ENCODE results near the gene CD300LF.

CD300LF gene

DNA sequence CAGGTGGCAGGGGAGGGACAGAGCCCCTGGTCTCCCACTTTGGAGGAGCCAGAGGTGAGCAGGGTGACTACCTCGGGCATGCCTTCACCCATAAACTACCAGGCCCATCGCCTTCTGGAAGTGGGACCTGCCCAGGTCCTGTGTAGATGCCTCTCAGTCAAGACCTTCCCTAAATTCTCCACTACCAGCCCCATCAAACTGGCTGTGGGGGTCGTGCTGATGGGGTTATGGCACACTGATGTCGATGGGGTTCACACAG, 18.6 kb upstream of the CD300LF start:
- H3K36me3 Mint-ChIP-seq (ENCODE audit: low read depth), result no peaks in the 10 kb centered on the region
- H3K27ac Mint-ChIP-seq, result no peak overlapping the region
- no peak overlapping the region for H3K4me3 Mint-ChIP-seq
- TF ChIP-seq, protein P1, sequence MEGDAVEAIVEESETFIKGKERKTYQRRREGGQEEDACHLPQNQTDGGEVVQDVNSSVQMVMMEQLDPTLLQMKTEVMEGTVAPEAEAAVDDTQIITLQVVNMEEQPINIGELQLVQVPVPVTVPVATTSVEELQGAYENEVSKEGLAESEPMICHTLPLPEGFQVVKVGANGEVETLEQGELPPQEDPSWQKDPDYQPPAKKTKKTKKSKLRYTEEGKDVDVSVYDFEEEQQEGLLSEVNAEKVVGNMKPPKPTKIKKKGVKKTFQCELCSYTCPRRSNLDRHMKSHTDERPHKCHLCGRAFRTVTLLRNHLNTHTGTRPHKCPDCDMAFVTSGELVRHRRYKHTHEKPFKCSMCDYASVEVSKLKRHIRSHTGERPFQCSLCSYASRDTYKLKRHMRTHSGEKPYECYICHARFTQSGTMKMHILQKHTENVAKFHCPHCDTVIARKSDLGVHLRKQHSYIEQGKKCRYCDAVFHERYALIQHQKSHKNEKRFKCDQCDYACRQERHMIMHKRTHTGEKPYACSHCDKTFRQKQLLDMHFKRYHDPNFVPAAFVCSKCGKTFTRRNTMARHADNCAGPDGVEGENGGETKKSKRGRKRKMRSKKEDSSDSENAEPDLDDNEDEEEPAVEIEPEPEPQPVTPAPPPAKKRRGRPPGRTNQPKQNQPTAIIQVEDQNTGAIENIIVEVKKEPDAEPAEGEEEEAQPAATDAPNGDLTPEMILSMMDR (IDR thresholded peaks at IDR 0.05; ENCODE audit: unreplicated experiment in 3 of 3), result no peak
- no peaks in the 10 kb centered on the region for H3K9me3 Mint-ChIP-seq
- H3K27me3 Mint-ChIP-seq (ENCODE audit: low read depth), result no peaks in the 10 kb centered on the region
- peaks cover 2% of the 10 kb centered on the region for H3K4me1 Mint-ChIP-seq

DNA sequence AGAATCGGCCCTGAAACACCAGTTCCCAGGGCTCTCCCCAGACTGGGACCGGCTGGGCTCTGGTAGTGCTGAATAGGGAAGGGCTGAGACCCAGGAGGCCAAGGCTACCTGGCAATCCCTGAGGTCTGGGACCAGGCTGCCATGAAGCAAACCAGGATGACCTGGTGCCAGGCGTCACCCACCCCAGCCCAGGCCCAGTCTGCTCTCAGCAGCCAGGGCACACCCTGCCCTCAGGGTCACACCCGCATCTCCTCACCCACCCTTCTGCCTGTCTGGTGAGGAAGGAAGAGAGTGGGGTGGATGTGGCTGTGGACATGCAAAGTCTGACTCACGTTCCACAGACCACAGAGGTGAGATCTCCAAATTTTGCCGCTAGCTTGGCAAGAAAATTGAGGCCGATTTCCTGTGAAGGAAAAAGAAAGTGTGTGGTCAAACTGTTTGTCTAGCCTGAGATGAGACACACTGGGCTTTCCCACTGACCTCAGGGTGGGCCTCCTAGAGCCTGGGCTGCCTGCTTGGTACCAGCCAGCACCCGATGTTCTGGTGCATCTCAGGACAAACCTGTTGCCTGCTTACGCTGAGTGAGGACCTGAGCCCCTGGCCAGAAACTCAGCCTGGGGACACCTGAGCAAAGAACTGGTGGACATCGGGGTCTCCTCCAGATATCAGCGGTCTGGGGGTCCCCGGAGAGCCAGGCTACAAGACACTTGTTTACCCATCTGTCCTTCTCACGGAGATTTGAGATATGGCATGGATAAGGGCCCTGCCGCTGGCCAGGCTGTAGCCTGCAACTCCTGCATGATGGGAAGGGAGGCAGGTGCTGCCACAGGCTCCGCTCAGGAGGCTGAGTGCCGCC, 18.0 kb upstream of the CD300LF start:
- no peaks in the 10 kb centered on the region for H3K4me1 Mint-ChIP-seq
- no peak overlapping the region for H3K27ac Mint-ChIP-seq
- no peaks in the 10 kb centered on the region for H3K36me3 Mint-ChIP-seq (ENCODE audit: low read depth)
- no peaks in the 10 kb centered on the region for H3K9me3 Mint-ChIP-seq
- TF ChIP-seq, protein P1 (IDR thresholded peaks at IDR 0.05; ENCODE audit: unreplicated experiment in 3 of 3), result no peak
- H3K4me3 Mint-ChIP-seq, result no peak overlapping the region
- no peaks in the 10 kb centered on the region for H3K27me3 Mint-ChIP-seq (ENCODE audit: low read depth)

DNA sequence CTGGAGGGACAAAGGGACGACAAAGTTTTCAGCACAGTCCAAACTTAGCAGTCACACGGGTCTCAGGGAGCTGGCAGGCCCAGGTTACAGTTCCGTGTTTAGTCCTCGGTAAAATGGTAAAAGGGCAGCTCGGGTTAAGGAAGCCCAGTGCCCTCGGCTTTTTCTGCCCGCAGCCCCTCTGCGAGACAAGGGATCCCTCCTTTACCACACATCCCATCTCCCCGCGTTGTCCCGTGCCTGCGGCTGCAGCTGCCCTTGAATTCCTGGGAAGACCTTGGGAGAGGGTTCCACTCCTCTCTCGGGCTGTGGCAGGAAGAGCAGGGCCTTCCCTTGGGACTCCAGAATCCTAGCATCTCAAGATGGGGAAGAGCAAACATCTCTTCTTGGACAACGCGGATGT, 17.1 kb upstream of the CD300LF start:
- Mint-ChIP-seq H3K27ac (no peak overlapping the region), H3K27me3 (ENCODE audit: low read depth) (no peaks in the 10 kb centered on the region), H3K4me3 (no peak overlapping the region), H3K9me3 (no peaks in the 10 kb centered on the region), H3K36me3 (ENCODE audit: low read depth) (no peaks in the 10 kb centered on the region), H3K4me1 (no peaks in the 10 kb centered on the region)
- TF ChIP-seq, protein P1 (IDR thresholded peaks at IDR 0.05; ENCODE audit: unreplicated experiment in 3 of 3), result no peak

DNA sequence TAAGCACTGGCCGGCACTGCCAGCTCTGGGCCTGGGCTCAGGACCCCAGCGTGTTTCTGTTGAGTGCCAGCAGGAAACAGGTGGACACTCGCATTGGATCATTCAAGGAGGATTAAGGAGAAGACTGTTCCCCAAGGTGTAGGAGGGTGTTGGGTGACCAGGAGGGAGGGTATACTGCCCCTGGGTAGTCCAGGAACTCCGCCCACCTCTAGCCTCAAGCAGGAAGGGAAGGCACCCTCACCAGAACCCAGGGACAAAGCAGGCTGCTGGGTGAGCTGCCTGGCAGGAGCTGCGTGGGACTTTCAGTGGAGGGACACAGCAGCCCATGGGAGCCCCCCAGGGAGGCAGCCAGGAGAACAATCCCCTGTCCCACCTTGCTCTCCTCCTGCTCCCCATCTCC, 16.6 kb upstream of the CD300LF start:
- TF ChIP-seq, protein P1 (IDR thresholded peaks at IDR 0.05; ENCODE audit: unreplicated experiment in 3 of 3), result no peak
- Mint-ChIP-seq H3K27ac (no peak overlapping the region), H3K9me3 (no peaks in the 10 kb centered on the region), H3K4me1 (no peaks in the 10 kb centered on the region), H3K36me3 (ENCODE audit: low read depth) (no peaks in the 10 kb centered on the region), H3K27me3 (ENCODE audit: low read depth) (peaks cover 4% of the 10 kb centered on the region), H3K4me3 (no peak overlapping the region)

DNA sequence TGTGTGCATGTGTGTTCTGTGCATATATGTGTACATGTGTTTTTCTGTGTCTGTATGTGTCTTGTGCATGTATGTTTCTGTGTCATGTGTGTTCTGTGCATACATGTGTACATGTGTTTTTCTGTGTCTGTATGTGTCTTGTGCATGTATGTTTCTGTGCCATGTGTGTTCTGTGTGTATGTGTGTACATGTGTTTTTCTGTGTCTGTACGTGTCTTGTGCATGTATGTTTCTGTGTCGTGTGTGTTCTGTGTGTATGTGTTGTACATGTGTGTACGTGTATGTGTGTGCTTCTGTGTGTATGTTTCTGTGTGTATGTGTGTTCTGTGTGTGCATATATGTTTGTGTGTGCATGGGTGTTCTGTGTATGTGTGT, 16.0 kb upstream of the CD300LF start:
- no peaks in the 10 kb centered on the region for H3K36me3 Mint-ChIP-seq (ENCODE audit: low read depth)
- no peak overlapping the region for H3K27ac Mint-ChIP-seq
- H3K4me1 Mint-ChIP-seq, result no peaks in the 10 kb centered on the region
- H3K27me3 Mint-ChIP-seq (ENCODE audit: low read depth), result peaks cover 9% of the 10 kb centered on the region
- H3K4me3 Mint-ChIP-seq, result no peak overlapping the region
- H3K9me3 Mint-ChIP-seq, result no peaks in the 10 kb centered on the region
- TF ChIP-seq, protein P1 (IDR thresholded peaks at IDR 0.05; ENCODE audit: unreplicated experiment in 3 of 3), result no peak

DNA sequence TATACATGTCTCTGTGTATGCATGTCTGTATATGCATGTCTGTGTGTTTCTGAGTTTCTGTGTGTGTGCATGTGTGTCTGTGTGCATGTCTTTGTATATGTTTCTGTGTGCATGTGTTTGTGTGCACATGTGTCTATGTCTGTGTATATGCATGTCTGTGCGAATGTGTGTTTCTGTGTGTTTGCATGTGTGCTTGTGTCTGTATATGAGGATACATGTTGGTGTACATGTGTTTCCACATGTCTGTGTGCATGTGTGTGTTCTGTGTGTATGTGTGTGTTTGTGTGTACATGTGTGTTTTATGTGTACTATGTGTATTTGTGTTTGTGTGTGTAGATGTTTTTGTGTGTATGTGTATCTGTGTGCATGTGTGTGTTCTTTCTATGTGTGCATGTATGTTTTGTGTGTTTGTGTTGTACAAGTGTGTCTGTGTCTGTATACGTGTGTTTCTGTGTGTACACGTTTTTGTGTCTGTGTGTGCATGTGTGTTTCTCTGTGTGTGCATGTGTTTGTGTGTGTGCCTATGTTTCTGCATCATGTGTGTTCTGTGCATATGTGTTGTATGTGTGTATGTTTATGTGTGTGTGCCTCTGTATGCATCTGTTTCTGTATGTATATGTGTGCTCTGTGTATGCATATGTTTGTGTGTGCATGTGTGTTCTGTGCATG, 15.4 kb upstream of the CD300LF start:
- no peaks in the 10 kb centered on the region for H3K9me3 Mint-ChIP-seq
- H3K4me1 Mint-ChIP-seq, result no peaks in the 10 kb centered on the region
- H3K36me3 Mint-ChIP-seq (ENCODE audit: low read depth), result no peaks in the 10 kb centered on the region
- peaks cover 9% of the 10 kb centered on the region for H3K27me3 Mint-ChIP-seq (ENCODE audit: low read depth)
- TF ChIP-seq, protein P1 (IDR thresholded peaks at IDR 0.05; ENCODE audit: unreplicated experiment in 3 of 3), result no peak
- no peak overlapping the region for H3K4me3 Mint-ChIP-seq
- H3K27ac Mint-ChIP-seq, result no peak overlapping the region

All from nephron (organoid).